CD4-positive, alpha-beta memory T cell (primary cell): Measurements from ENCODE around the gene TTC28. TPM values are rescaled to one million over a fixed set of nuclear protein-coding genes. Genes with fewer than 3 reads are reported as not detected.

Experiments
- CTCF ChIA-PET: fragments of 350-600 bp; sonication (Branson Sonifier 250); formaldehyde crosslinking; loops from one replicate; lab custom pipeline; 2021; ENCODE audit warnings: inconsistent platforms; ENCODE audit not compliant: partially characterized antibody; lab: Charles Lee
- POLR2A ChIA-PET: fragments of 350-600 bp; sonication (Branson Sonifier 250); formaldehyde crosslinking; loops from one replicate; lab custom pipeline; 2021; ENCODE audit not compliant: partially characterized antibody; lab: Charles Lee
- DNase-seq, 5 donors: peaks; one replicate each; pipeline versions ENCODE4 v3.0.0 to v3.0.0-alpha.2; 2020 to 2022; ENCODE audit warnings: mixed read lengths in 1 of 5
- H3K27ac ChIP-seq: one replicate; pipeline ENCODE4 v1.7.0; 2013; ENCODE audit warnings: low read depth, low read length
- H3K27me3 ChIP-seq: 2 replicates; pipeline ENCODE4 v1.7.0; 2013; ENCODE audit warnings: mild to moderate bottlenecking, low read length, moderate library complexity; ENCODE audit not compliant: insufficient read depth
- H3K36me3 ChIP-seq: 2 replicates; pipeline ENCODE4 v1.7.0; 2013; ENCODE audit warnings: mild to moderate bottlenecking, low read length, moderate library complexity; ENCODE audit not compliant: insufficient read depth
- H3K4me1 ChIP-seq: 2 replicates; pipeline ENCODE4 v1.7.0; 2013; ENCODE audit warnings: mild to moderate bottlenecking, low read length, moderate library complexity; ENCODE audit not compliant: insufficient read depth
- H3K4me3 ChIP-seq, 2 donors: one replicate each; pipeline ENCODE4 v1.7.0; 2013; ENCODE audit warnings: low read length in 2 of 2, mild to moderate bottlenecking in 1 of 2
- H3K9me3 ChIP-seq, 2 donors: one replicate each; pipeline ENCODE4 v1.7.0; 2013; ENCODE audit warnings: low read length in 2 of 2, control low read depth in 1 of 2; ENCODE audit not compliant: control insufficient read depth in 1 of 2
- H3K27ac Mint-ChIP-seq, 7 donors: one replicate each; pipeline ENCODE4 v1.8.0; 2020 to 2021; ENCODE audit warnings: mixed read lengths in 7 of 7, mild to moderate bottlenecking in 6 of 7, inconsistent platforms in 3 of 7, moderate library complexity in 3 of 7
- H3K27me3 Mint-ChIP-seq, 2 donors: one replicate each; pipeline ENCODE4 v1.8.0; 2020 to 2021; ENCODE audit warnings: mixed read lengths in 2 of 2
- H3K36me3 Mint-ChIP-seq, 2 donors: one replicate each; pipeline ENCODE4 v1.8.0; 2020 to 2021; ENCODE audit warnings: mixed read lengths in 2 of 2, inconsistent platforms in 1 of 2, mild to moderate bottlenecking in 1 of 2
- H3K4me1 Mint-ChIP-seq, 4 donors: one replicate each; pipeline ENCODE4 v1.8.0; 2020 to 2021; ENCODE audit warnings: mixed read lengths in 4 of 4, mild to moderate bottlenecking in 1 of 4
- H3K4me3 Mint-ChIP-seq, 8 donors: one replicate each; pipeline ENCODE4 v1.8.0; 2020 to 2021; ENCODE audit warnings: mixed read lengths in 8 of 8, mild to moderate bottlenecking in 7 of 8, moderate library complexity in 6 of 8, inconsistent platforms in 3 of 8
- H3K9me3 Mint-ChIP-seq, 8 donors: one replicate each; pipeline ENCODE4 v1.8.0; 2020 to 2021; ENCODE audit warnings: mixed read lengths in 8 of 8, mild to moderate bottlenecking in 5 of 8, inconsistent platforms in 3 of 8, moderate library complexity in 1 of 8
- intact Hi-C: fragments of 100-400 bp; cut with micrococcal nuclease; formaldehyde crosslinking; loops from one replicate; pipeline ENCODE4 v1.15.1; 2023
- polyA plus RNA-seq, 2 donors: library from polyadenylated mRNA; unstranded; fragments of 300-500 nt; fragmentation: Illumina TruSeq; gene quantifications; one replicate each; pipeline ENCODE4 v1.2.3, GENCODE V29; 2021
- total RNA-seq, 2 experiments: library from RNA; stranded (reverse); gene quantifications; one replicate each; pipeline ENCODE4 v1.2.3, GENCODE V29; 2021

The TTC28 gene
- total and polyA plus RNA-seq, 4 experiments from 2014 or later, result 0.50 to 1.7 (median 1.6) TPM; not detected in 1

DNA sequence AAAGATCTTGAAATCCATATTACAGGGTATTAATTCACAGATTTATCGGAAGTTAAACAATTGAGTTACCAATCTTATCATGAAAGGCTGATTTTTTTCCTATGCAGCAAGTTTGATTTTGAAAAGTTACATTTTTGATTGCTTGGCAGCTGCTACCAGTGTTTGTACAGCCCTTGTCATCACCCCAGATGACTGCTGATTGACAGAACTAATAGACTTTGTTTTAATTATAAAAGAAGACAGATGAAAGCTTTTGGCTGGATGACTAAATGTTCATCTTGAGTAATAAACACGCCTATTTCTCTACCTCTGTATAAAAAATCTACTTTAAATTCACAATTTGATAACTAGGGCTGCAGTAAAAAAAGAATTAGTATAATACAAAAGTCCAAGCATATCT lies 259.7 kb downstream of the TTC28 start:
- Mint-ChIP-seq H3K27me3 (peaks cover 8 to 15% of the 10 kb centered on the region in 2 donors), H3K36me3 (no peaks in the 10 kb centered on the region), H3K4me3 (no peak overlapping the region), H3K27ac (no peak overlapping the region), H3K4me1 (no peaks in the 10 kb centered on the region), H3K9me3 (no peaks in the 10 kb centered on the region)
- H3K27me3 ChIP-seq, result no peaks in the 10 kb centered on the region
- no peak overlapping the region for H3K27ac ChIP-seq
- no peak overlapping the region for H3K4me3 ChIP-seq
- H3K4me1 ChIP-seq, result no peaks in the 10 kb centered on the region
- no peaks in the 10 kb centered on the region for H3K9me3 ChIP-seq
- intact Hi-C loops, result no loop called here
- no peaks in the 10 kb centered on the region for H3K36me3 ChIP-seq
- CTCF ChIA-PET, result no interaction called here
- no peak for DNase-seq
- POLR2A ChIA-PET, result no interaction called here

DNA sequence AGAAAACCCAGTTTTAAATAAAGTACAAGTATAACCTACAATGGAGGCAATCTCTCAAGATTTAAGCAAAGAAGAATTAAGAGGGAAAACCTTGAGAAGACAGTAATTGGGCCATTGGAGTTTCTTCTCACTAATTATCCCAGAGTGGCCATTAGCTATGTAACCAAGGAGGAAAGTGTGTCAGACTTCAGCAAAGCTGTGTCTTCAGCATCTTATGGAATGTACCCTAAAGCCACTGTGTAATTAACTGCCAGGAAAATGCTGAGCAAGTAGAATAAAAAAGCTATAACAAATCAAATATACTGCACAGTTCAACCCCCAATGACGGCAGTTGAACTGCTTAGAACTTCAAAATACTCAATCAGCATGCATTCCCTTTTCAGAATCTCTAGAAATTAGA lies 261.6 kb downstream of the TTC28 start:
- Mint-ChIP-seq H3K9me3 (no peaks in the 10 kb centered on the region), H3K36me3 (no peaks in the 10 kb centered on the region), H3K4me1 (no peaks in the 10 kb centered on the region), H3K27me3 (peaks cover 9 to 16% of the 10 kb centered on the region in 2 donors), H3K27ac (no peak overlapping the region), H3K4me3 (no peak overlapping the region)
- Histone ChIP-seq H3K36me3 (no peaks in the 10 kb centered on the region), H3K27ac (no peak overlapping the region), H3K27me3 (no peaks in the 10 kb centered on the region), H3K4me1 (no peaks in the 10 kb centered on the region), H3K9me3 (no peaks in the 10 kb centered on the region), H3K4me3 (no peak overlapping the region)
- no peak for DNase-seq
- CTCF ChIA-PET, result interaction anchor here (0.6 kb wide), 1 partner anchor 1267 kb away, joined by 3 read pairs; no protein-coding TSS in a partner anchor
- intact Hi-C loops, result no loop called here
- POLR2A ChIA-PET, result no interaction called here

GRCh38 chr22:28417431-28417830 lies 262.2 kb downstream of the TTC28 start:
- POLR2A ChIA-PET, result no interaction called here
- H3K36me3 Mint-ChIP-seq, result no peaks in the 10 kb centered on the region

DNA sequence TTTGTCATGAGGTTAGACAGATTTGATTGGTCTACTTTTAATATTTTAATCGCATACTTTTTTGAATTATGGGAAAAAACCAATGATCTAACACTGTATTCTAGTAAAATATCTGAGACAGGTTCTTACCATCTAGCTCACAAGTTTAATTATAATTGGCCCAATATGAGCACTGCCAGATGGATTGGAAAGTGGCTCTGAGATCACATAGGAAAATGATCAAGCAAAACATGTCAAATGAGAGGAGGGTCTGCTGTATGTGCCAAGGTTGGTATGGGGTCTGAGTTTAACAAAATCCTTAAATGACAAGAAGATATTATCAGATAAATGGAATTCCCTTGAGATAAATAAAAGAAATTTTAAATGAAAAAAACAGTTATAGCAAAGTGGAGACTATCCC lies 264.7 kb downstream of the TTC28 start:
- DNase-seq, result no peak
- H3K27ac Mint-ChIP-seq, result no peak overlapping the region
- POLR2A ChIA-PET, result no interaction called here
- intact Hi-C loops, result no loop called here
- H3K27me3 ChIP-seq, result no peaks in the 10 kb centered on the region
- H3K9me3 Mint-ChIP-seq, result no peaks in the 10 kb centered on the region
- H3K27ac ChIP-seq, result no peak overlapping the region
- no peak overlapping the region for H3K4me3 Mint-ChIP-seq
- H3K4me3 ChIP-seq, result no peak overlapping the region
- no peaks in the 10 kb centered on the region for H3K9me3 ChIP-seq
- H3K4me1 ChIP-seq, result no peaks in the 10 kb centered on the region
- no peaks in the 10 kb centered on the region for H3K36me3 Mint-ChIP-seq
- H3K36me3 ChIP-seq, result no peaks in the 10 kb centered on the region
- CTCF ChIA-PET, result no interaction called here
- H3K27me3 Mint-ChIP-seq, result peaks cover 16 to 17% of the 10 kb centered on the region in 2 donors
- H3K4me1 Mint-ChIP-seq, result no peaks in the 10 kb centered on the region

More at GRCh38 chr22:28417431-28417830, 262.2 kb downstream of the TTC28 start:
- no peak for DNase-seq
- Histone ChIP-seq H3K36me3 (no peaks in the 10 kb centered on the region), H3K27me3 (no peaks in the 10 kb centered on the region), H3K9me3 (no peaks in the 10 kb centered on the region), H3K27ac (no peak overlapping the region), H3K4me1 (no peaks in the 10 kb centered on the region), H3K4me3 (no peak overlapping the region)
- no peak overlapping the region for H3K27ac Mint-ChIP-seq
- intact Hi-C loops, result no loop called here
- CTCF ChIA-PET, result no interaction called here
- no peak overlapping the region for H3K4me3 Mint-ChIP-seq
- peaks cover 11 to 17% of the 10 kb centered on the region in 2 donors for H3K27me3 Mint-ChIP-seq
- no peaks in the 10 kb centered on the region for H3K9me3 Mint-ChIP-seq
- no peaks in the 10 kb centered on the region for H3K4me1 Mint-ChIP-seq

- Histone ChIP-seq H3K27ac (no peak overlapping the region), H3K27me3 (no peaks in the 10 kb centered on the region), H3K36me3 (no peaks in the 10 kb centered on the region), H3K9me3 (no peaks in the 10 kb centered on the region), H3K4me3 (no peak overlapping the region), H3K4me1 (no peaks in the 10 kb centered on the region)
- ChIA-PET CTCF (no interaction called here), POLR2A (no interaction called here)
- Mint-ChIP-seq H3K27ac (no peak overlapping the region), H3K4me3 (no peak overlapping the region), H3K4me1 (no peaks in the 10 kb centered on the region), H3K9me3 (no peaks in the 10 kb centered on the region), H3K36me3 (no peaks in the 10 kb centered on the region), H3K27me3 (peaks cover 11 to 17% of the 10 kb centered on the region in 2 donors)
- no peak for DNase-seq
- intact Hi-C loops, result no loop called here
Observed at GRCh38 chr22:28413612-28414399, 265.8 kb downstream of the TTC28 start.

DNA sequence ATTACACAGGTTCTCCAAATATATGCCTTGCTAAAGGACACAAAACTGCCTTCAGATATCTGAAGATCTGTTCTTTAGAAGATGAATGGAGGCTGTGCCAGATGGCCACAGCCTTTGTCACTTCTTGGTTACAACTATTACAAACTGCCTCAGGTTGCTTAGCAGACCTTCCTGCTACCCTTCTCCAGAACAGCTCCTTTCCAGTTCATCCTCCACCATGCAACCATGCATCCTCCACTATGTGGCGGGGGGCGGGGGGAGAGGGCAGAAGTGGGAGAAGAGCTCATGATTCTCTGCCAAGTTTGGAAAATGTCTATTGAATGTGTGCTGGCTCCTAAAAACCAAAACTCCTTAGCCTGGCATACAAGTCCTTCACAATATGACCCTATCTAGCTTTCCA lies 267.5 kb downstream of the TTC28 start:
- POLR2A ChIA-PET, result no interaction called here
- H3K4me3 ChIP-seq, result no peak overlapping the region
- no peaks in the 10 kb centered on the region for H3K27me3 ChIP-seq
- Mint-ChIP-seq H3K4me3 (no peak overlapping the region), H3K27ac (no peak overlapping the region), H3K9me3 (no peaks in the 10 kb centered on the region), H3K4me1 (no peaks in the 10 kb centered on the region), H3K36me3 (no peaks in the 10 kb centered on the region), H3K27me3 (peaks cover 8 to 18% of the 10 kb centered on the region in 2 donors)
- H3K27ac ChIP-seq, result no peak overlapping the region
- intact Hi-C loops, result no loop called here
- CTCF ChIA-PET, result no interaction called here
- H3K36me3 ChIP-seq, result no peaks in the 10 kb centered on the region
- DNase-seq, result no peak
- H3K4me1 ChIP-seq, result no peaks in the 10 kb centered on the region
- H3K9me3 ChIP-seq, result no peaks in the 10 kb centered on the region

GRCh38 chr22:28411125-28411524 lies 268.5 kb downstream of the TTC28 start:
- Mint-ChIP-seq H3K9me3 (no peaks in the 10 kb centered on the region), H3K27me3 (peaks cover 8 to 16% of the 10 kb centered on the region in 2 donors), H3K36me3 (no peaks in the 10 kb centered on the region), H3K4me1 (no peaks in the 10 kb centered on the region), H3K27ac (no peak overlapping the region), H3K4me3 (no peak overlapping the region)
- CTCF ChIA-PET, result no interaction called here
- Histone ChIP-seq H3K4me3 (no peak overlapping the region), H3K4me1 (no peaks in the 10 kb centered on the region), H3K27me3 (no peaks in the 10 kb centered on the region), H3K36me3 (no peaks in the 10 kb centered on the region), H3K9me3 (no peaks in the 10 kb centered on the region), H3K27ac (no peak overlapping the region)
- DNase-seq, result no peak
- POLR2A ChIA-PET, result no interaction called here
- intact Hi-C loops, result no loop called here
